GM08714 (cell line): ENCODE measurements around the gene XAGE1A.
"Not testable (repeated sequence)": the region's sequence is repeated elsewhere in the genome, so short reads cannot be mapped to it uniquely, and the experiment has no call there.

Source experiments
- H3K4me3 ChIP-seq: fragments of 200-500 bp; sonication (Bioruptor generic); 2 replicates; pipeline ENCODE4 v1.5.1; 2014; ENCODE audit warnings: mild to moderate bottlenecking, low read length, inconsistent platforms
- ZNF274 ChIP-seq: IDR thresholded peaks from 2 replicates; pipeline ENCODE4 v1.6.1; 2012; ENCODE audit warnings: mild to moderate bottlenecking, low read depth, low read length

The XAGE1A gene, protein sequence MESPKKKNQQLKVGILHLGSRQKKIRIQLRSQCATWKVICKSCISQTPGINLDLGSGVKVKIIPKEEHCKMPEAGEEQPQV

GRCh38 chrX:52495545-52496418, at the start of gene XAGE1A:
Gene XAGE1A (plus strand): TSS chrX:52495808. CDS start chrX:52497362, 1,554 bp downstream.
- not testable (repeated sequence) for H3K4me3 ChIP-seq

GRCh38 chrX:52452031-52452430, 43.6 kb upstream of the XAGE1A start:
- H3K4me3 ChIP-seq: not testable (repeated sequence)

DNA sequence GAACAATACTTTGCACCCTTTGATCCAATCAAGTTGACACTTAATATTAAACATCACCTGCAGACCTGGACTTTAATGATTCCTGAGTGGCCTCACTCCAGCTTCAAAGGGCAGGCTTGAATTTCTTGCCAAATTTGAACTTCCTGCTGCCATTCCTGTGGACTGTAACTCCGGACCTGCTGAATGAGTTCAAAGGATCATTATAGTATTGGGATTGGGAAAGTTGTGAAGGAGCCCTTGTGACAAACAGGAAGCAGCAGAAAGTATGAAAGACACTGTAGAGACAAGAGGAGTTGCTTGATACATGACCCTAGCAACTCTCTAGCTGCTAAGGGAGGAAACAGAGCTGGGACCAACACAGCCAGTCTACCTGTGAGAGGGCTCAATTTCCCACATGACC, 24.3 kb upstream of the XAGE1A start:
- H3K4me3 ChIP-seq: not testable (repeated sequence)

- H3K4me3 ChIP-seq: not testable (repeated sequence)
Observed at GRCh38 chrX:52496419-52496772, 788 bp downstream of the XAGE1A start.

- not testable (repeated sequence) for H3K4me3 ChIP-seq
Observed at GRCh38 chrX:52501362-52501761, 5.8 kb downstream of the XAGE1A start.

DNA sequence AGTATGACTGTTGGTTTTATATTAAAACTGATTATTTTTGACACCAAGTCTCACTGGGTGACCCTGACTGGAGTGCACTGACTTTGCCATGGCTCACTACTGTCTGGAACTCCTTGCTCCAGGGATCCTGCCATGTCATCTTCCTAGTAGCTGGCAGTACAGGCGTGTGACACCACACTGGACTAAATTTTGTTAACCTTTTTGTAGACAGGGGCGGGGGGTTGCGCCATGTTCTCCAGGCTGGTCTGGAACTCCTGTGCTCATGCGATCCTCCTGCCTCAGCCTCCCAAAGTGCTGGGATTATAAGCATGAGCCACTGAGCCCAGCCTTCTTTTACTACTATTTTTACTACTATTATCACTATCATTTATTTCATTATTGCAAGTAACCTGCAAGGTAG, 8.9 kb downstream of the XAGE1A start:
- TF ChIP-seq ZNF274: no peak
- no peak overlapping the region for H3K4me3 ChIP-seq

GRCh38 chrX:52507331-52507730, 11.7 kb downstream of the XAGE1A start:
- no peak for TF ChIP-seq ZNF274
- no peak overlapping the region for H3K4me3 ChIP-seq

DNA sequence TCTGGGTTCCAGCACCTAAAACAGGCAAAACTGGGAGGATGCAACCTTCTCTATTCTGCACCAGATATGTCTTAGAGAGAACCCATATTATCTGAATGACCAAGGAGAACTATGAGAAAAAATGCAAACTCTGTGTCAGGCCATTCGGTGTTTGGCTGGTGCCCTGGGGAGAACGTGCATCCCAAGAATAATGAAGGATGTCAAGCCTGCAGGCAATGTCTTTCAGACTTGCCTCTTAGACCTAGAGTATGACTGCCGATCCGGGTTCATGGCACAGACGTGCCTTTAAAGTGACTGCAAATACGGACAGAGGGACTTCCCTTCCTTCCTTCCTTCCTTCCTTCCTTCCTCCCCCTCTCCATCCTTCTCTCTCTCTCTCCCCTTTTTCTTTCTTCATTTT, 14.3 kb downstream of the XAGE1A start:
- no peak overlapping the region for H3K4me3 ChIP-seq
- no peak for TF ChIP-seq ZNF274

GRCh38 chrX:52511126-52511525, 15.5 kb downstream of the XAGE1A start:
- H3K4me3 ChIP-seq: not testable (repeated sequence)

- H3K4me3 ChIP-seq: not testable (repeated sequence)
Observed at GRCh38 chrX:52516110-52516986, 20.7 kb downstream of the XAGE1A start.

DNA sequence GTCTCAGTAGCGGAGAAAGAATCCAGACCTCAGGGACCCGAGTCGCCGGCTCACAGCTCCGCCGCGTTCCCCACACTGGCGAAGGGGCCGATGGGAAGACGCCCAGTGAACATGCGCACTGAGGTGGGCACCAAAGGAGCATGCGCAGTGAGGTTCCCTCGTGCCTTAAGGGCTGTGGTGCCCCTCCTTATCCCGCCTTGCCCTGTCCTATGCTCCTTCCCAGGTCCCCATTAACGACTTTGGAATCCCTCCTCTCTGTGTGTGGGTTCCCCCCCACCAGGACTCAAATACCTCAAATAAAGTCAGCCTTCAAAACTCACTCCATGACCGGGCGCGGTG, 21.3 kb downstream of the XAGE1A start, which contains the start of gene XAGE1B:
Gene XAGE1B (minus strand): TSS at position 77 of the 339 bp plus-strand sequence. CDS start 1,536 bp downstream, outside the sequence.
- not testable (repeated sequence) for H3K4me3 ChIP-seq

DNA sequence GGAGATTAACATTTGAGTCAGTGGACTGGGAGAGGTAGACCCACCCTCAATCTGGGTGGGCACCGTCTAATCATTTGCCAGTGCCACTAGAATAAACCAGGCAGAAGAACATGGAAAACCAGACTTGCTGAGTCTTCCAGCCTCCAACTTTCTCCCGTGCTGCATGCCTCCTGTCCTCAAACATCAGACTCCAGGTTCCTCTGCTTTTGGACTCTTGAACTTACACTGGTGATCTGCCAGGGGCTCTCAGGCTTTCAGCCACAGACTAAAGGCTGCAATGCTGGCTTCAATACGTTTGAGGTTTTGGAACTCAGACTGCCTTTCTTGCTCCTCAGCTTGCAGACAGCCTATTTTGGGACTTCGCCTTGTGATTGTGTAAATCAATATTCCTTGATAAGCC, 45.4 kb downstream of the XAGE1A start:
- not testable (repeated sequence) for H3K4me3 ChIP-seq

DNA sequence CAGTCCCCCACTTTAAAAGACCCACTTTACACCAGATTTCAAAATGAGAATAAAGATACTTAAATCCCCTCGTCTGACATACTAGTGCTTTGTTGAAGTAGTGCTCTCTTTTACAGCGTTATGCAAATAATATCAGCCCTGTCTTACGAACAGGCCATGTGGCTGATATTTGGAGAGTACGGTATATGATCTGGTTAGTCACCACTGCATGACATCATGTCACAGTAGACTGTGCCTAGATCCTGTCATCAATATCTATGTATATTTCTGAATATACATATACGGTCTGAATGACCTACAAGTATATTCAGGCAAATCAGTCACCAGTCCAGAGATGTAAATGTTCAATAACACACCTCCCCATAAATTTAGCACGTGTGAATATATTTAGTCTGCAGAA, 46.7 kb downstream of the XAGE1A start:
- no peak for TF ChIP-seq ZNF274
- no peak overlapping the region for H3K4me3 ChIP-seq

DNA sequence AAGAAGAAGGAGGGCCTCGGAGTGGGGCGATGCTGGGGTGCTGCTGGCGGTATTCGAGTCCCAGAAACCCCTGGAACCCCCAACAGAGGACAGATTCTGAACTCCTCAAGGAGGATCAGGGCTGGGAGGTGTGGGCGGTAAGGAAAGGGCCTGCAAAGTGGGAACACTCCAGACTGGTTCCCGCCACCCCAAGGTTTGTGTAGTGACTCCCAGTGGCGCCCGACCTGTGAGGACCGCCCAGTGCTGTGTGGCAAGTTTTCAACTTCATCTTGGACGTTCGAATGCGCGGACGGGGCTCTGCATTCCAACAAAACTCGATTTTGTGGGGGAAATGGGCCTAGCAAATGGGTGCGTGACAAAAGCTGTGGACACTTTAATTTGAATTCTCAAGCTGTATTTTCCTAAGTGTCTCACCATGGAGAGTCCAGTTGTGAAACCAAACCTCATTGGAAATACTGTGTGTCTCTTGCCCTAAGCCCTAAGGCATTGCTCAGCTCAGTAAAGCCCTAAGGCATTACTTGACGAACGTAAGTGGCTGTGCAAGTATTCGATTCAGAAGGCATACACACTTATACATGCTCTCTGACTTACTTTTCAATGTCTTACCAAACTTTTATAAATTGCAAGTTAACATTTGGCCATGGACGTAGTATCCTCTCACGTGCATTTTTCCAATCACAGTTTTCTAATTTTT, 48.7 kb downstream of the XAGE1A start:
- no peak for TF ChIP-seq ZNF274
- no peak overlapping the region for H3K4me3 ChIP-seq

GRCh38 chrX:52548769-52549168, 53.2 kb downstream of the XAGE1A start:
- H3K4me3 ChIP-seq: not testable (repeated sequence)
